Adrenal gland (tissue), 5 donors: Measurements from ENCODE around the gene TAC4.

Experiments used
- CTCF ChIP-seq, 6 experiments: fragments of 450-650 bp in 4 of 6; fragments of 200-600 bp in 2 of 6; sonication (generic) in 1 of 6; IDR thresholded peaks; 1 replicate in 5 of 6; 2 replicates in 1 of 6; pipeline versions ENCODE4 v1.5.1 to v1.8.0; 2016 to 2021; ENCODE audit warnings: antibody characterized with exemption in 6 of 6, mild to moderate bottlenecking in 2 of 6, moderate library complexity in 1 of 6
- POLR2A ChIP-seq, 2 donors: fragments of 450-650 bp; IDR thresholded peaks; one replicate each; pipeline ENCODE4 v1.6.1; 2017; ENCODE audit warnings: antibody characterized with exemption in 2 of 2, mild to moderate bottlenecking in 2 of 2, moderate library complexity in 1 of 2
- donor health status: DM: no; HTN: no; CAD: no.

GRCh38 chr17:49842371-49842770, 5.5 kb downstream of the TAC4 start:
- TF ChIP-seq CTCF (IDR thresholded peaks at IDR 0.05) (no peak), POLR2A (IDR thresholded peaks at IDR 0.05) (no peak)
